HG03045 (cell line): Measurements from ENCODE around the gene BSG.
"Not testable (repeated sequence)": the region's sequence is repeated elsewhere in the genome, so short reads cannot be mapped to it uniquely, and the experiment has no call there.

Experiments
- ATAC-seq: cut with Tn5 transposase; IDR thresholded peaks from one replicate; pipeline ENCODE4 v1.9.1; 2021; ENCODE audit warnings: mild to moderate bottlenecking, moderate library complexity; ENCODE audit not compliant: unreplicated experiment

BSG gene

GRCh38 chr19:617551-618246, 45.3 kb downstream of the BSG start:
- no peak for ATAC-seq

GRCh38 chr19:618247-618619, 45.8 kb downstream of the BSG start:
- no peak for ATAC-seq

- ATAC-seq: no peak
These were observed 46.4 kb downstream of the BSG start for GRCh38 chr19:618674-619285.

GRCh38 chr19:619286-620002, 47.0 kb downstream of the BSG start:
- no peak for ATAC-seq

GRCh38 chr19:620166-620862, 47.9 kb downstream of the BSG start:
- ATAC-seq: no peak

- ATAC-seq: not testable (repeated sequence)
These were observed 48.8 kb downstream of the BSG start for GRCh38 chr19:621191-621590.

- no peak for ATAC-seq
These were observed 49.4 kb downstream of the BSG start for GRCh38 chr19:621819-622218.

- no peak for ATAC-seq
These were observed 50.3 kb downstream of the BSG start for GRCh38 chr19:622666-623065.

- ATAC-seq: no peak
These were observed 51.0 kb downstream of the BSG start for GRCh38 chr19:623175-623916.

- no peak for ATAC-seq
These were observed 51.6 kb downstream of the BSG start for GRCh38 chr19:623974-624373.

GRCh38 chr19:624433-625109, 52.2 kb downstream of the BSG start:
- ATAC-seq: no peak

GRCh38 chr19:625257-625656, 52.9 kb downstream of the BSG start:
- ATAC-seq: no peak

GRCh38 chr19:626566-626965, 54.2 kb downstream of the BSG start:
- ATAC-seq: not testable (repeated sequence)

GRCh38 chr19:628168-628567, 55.8 kb downstream of the BSG start:
- ATAC-seq: no peak

GRCh38 chr19:629515-629914, 57.1 kb downstream of the BSG start:
- not testable (repeated sequence) for ATAC-seq

- ATAC-seq: no peak
These were observed 57.7 kb downstream of the BSG start for GRCh38 chr19:629961-630714.

GRCh38 chr19:632579-633067, 60.2 kb downstream of the BSG start:
- peak; percentile 26 for ATAC-seq
